T1000 (cell line): ENCODE data around the gene ZNF286A.
"Not testable (repeated sequence)": the region's sequence is repeated elsewhere in the genome, so short reads cannot be mapped to it uniquely, and the experiment has no call there.

Experiments used
- DNase-seq: peaks from one replicate; lab custom pipeline; 2025; ENCODE audit warnings: mixed read lengths; lab: John Stamatoyannopoulos, UW

Gene ZNF286A

DNA sequence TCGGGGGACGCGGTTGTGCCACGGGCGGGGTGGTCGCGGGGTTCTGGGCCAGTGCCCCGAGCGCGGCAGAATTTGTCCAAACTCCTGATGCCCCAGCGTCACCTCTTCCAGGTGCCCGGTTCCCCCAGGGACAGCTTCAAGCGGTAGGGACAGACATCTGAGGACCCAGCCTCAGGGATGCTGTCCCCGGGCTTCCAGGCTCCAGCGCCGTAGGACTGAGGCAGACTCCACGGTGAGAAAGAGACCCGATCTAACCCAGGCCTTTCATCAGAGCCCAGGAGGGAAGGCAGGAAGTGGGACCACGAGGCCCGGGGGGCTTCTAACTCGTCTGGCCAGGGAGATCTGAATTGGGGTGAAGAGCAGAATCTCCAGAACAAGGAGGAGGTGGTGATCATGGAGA is 385 bp downstream of the ZNF286A start:
- DNase-seq = not testable (repeated sequence)

- DNase-seq = not testable (repeated sequence)
Observed at GRCh38 chr17:15704239-15704638, 4.7 kb downstream of the ZNF286A start.

DNA sequence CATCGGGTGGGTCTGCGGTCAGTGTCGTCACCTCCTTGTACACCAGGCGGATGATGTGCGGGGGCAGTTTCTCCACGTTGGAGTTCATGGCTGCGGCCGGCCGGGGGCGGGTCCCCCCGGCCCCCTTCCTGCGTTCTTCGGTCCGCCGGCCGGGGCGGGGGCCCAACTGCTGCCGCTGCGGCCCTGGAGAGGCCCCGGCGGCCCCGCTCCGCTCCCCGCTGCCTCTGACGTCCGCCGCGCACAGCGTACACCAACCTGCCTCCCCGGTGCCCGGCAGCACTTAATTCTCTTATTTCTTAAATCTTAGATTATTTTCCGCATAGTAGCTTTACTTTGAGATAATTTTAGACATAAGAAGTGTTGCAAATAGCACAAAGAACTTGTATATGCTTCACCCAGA is 5.3 kb downstream of the ZNF286A start:
- not testable (repeated sequence) for DNase-seq

GRCh38 chr17:15708879-15709278 is 9.3 kb downstream of the ZNF286A start:
- DNase-seq = not testable (repeated sequence)

DNA sequence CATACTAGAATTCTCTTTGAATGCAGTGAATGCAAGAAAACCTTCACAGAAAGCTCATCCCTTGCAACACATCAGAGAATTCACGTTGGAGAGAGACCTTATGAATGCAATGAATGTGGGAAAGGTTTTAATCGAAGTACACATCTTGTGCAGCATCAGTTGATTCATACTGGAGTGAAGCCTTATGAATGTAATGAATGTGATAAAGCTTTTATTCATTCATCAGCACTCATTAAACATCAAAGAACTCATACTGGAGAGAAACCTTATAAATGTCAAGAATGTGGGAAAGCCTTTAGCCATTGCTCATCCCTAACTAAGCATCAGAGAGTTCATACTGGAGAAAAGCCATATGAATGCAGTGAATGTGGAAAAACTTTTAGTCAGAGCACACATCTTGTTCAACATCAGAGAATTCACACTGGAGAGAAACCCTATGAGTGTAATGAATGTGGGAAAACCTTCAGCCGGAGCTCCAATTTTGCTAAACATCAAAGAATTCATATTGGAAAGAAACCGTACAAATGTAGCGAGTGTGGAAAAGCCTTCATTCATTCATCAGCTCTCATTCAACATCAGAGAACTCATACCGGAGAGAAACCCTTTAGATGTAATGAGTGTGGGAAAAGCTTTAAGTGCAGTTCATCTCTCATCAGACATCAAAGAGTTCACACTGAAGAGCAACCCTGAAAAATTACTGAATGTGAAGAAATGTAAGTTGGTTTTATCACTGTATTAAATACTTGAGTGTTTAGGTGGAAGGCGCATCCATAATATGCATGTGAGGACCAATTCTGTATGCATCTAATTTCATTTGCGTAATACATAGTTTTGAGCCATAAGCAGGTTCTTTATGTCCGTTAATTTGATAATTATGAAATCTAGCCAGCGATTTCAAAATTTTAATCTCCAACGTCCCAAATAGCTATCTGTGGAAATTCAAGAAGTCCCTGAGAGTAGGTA is 17.3 kb downstream of the ZNF286A start:
- DNase-seq = not testable (repeated sequence)

DNA sequence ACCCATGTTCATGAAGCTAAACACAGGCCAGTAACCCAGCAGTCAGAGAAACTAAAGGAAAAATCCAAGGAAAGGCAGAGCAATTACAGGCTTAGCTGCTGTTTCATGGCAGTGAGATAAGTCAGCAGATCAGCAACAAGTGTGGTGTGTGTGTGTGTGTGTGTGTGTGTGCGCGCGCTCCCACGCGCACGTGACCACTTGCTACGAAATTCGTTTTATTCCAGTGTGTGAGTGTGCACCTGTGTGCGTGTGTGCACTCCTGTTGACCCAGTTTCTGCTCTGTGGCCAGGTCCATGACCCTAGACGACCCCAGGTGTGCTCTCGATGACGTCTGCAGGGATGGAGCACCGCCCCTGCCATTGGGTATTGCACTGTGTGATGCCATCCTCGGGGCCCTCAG is 31.0 kb downstream of the ZNF286A start:
- DNase-seq = not testable (repeated sequence)

GRCh38 chr17:15731900-15732299 is 32.3 kb downstream of the ZNF286A start, which contains the start of gene TBC1D26:
Gene TBC1D26, plus strand, starts transcription at chr17:15732283. Its CDS starts 3,066 bp downstream, at chr17:15735349.
- not testable (repeated sequence) for DNase-seq

DNA sequence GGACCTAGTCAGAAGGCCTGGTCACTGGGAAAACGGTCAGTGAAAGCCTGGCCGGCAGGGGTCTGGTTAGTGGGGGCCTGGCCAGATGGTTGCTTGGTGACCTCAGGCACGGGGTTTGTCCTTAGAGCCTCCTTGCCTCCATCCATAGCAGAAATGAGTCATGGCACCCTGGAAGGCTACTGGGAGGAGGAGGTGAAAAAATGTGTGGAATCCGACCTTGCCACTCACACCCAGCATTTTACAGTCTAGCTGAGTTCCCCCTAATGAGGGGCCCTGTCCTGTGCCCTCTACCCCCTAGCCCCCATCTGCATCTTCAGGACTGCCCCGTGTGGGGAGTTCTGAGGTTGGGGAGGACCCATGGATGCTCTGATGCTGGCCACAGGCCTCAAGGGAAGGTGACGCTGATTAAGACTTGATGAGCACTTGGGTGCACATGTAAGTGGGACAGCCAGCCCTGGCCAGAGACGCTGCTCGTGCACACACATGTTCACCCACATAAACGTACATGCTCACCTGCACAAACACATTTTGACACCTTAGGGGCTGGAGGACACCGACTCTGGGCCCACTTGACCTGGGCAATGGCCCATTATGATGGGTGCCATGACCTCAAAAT is 33.7 kb downstream of the ZNF286A start:
- not testable (repeated sequence) for DNase-seq

DNA sequence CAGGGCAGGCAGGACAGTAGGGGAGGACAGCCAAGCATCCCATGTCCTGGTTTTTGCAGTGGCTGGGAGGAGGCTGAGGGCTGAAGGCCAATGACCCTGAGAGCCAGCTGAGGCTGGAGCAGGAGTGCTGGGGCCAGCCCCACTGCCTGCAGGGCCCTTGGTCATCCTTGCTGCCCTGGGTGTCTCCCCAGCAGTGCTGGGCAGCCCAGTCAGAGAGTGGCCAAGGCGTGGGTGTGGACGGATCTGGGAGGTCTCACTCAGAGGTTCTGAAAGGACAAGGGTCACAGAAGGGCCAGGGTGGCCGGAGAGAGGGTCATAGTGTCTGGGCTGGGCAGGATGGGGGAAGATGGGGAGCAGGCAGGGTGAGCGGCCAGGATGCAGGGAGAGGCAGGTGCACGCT is 37.0 kb downstream of the ZNF286A start:
- DNase-seq = not testable (repeated sequence)

GRCh38 chr17:15738066-15738465 is 38.5 kb downstream of the ZNF286A start:
- DNase-seq = no peak

GRCh38 chr17:15739259-15739658 is 39.7 kb downstream of the ZNF286A start:
- not testable (repeated sequence) for DNase-seq

- not testable (repeated sequence) for DNase-seq
Observed at GRCh38 chr17:15740041-15740440, 40.5 kb downstream of the ZNF286A start.

- DNase-seq = no peak
Observed at GRCh38 chr17:15740570-15741120, 41.1 kb downstream of the ZNF286A start.

DNA sequence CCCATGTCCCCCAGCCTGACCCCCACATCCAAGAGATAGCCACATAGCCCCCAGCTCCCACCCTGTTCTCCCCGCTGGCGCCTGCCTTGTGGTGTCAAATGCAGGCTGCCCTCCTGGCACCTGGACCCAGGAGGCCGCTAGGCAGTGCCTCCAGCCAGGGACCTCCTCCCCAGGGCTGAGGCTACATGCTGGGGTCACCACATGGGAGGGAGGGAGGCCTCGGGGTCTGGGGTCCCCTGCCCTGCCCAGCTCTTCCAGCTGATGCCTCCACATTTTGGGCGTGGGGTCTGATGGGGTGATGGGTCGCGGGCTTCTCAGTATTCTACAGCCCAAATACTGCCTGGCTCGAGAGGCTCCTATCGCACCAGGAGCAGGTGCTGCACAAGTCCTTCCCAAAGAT is 42.1 kb downstream of the ZNF286A start:
- DNase-seq = no peak

DNA sequence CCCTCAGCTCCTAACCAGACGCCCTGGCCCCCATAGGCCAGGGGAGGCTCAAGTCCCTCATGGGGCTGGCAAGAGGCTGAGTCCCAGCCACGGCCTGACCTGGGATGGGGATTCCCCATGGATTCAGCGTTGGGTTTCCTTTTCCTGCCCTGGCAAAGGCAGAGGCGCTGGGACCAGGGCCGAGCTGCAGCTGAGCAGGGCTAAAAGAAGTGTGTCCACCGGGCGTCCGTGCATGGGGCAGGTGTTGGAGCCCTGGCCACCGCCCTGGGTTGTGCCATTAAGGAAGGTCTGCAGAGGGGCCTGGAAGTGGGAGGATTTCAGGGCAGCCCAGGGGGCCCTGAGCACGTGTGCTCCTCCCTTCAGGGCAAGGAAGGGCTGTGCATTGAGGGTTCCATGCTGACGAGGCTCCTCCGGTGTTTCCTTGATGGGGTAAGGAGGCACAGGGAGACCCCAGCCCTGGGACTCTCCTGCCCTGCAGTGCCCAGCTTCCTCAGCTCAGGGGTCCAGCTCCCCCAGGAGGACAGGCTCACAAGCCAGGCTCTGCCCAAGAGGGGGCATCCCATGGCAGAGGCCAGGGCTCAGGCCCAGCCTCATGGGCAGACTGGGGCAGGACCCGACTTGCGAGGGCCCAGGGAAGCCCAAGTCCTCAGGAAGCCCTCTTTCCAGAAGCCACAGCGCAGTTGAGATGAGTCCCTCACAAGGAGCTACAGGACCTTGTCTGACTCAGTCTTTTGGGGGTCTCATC is 42.7 kb downstream of the ZNF286A start:
- no peak for DNase-seq

GRCh38 chr17:15742921-15743320 is 43.4 kb downstream of the ZNF286A start:
- no peak for DNase-seq

DNA sequence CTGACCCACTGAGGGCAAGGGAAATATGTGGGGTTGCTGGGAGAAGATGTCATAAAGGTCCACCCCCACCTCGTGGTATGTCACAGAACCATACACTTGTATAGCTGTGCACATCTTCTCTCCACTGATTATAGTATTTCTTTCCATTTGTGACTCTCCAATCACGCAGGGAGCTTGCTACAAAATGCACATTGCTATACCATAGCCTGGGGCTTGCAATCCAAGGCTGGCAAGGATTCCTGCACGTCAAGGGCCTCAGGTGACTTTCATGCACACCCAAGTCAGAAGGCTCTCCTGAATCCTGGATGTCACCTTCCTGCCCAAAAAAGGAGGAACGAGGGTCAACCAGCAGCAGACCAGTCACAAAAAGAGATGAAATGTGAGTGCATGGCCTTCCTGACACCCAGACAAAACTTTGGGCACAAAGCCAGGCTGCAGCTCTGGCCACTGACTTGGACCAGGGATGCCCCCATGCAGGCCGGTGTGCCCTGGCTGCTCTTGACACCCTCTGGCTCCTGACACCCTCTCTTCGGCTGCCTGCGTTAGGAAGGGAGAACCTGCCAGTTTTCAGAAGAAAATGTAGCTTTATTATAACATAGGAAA is 44.6 kb downstream of the ZNF286A start:
- no peak for DNase-seq

DNA sequence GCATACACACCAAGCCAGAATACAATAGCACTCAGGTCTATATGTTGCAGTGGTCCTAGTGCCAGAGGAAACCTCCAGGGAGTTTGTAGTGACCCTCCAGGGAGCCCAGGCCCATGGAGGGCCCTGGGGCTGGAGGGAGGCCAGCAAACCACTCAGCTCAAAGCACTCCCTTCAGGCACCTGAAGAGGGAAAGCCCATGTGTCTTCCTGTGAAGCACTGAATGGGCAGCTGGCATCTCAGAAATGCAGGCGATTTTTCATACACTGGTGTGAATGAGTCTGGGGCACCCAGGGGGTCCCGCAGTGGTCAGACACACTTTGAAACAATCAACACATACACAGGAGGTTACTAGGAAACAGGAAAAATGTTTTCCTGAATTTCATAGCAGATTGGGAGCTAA is 45.3 kb downstream of the ZNF286A start:
- DNase-seq = no peak

- not testable (repeated sequence) for DNase-seq
Observed at GRCh38 chr17:15749403-15749802, 49.9 kb downstream of the ZNF286A start.

GRCh38 chr17:15768865-15769533 is 69.4 kb downstream of the ZNF286A start:
- DNase-seq = not testable (repeated sequence)
